AG04450 (cell line): ENCODE results near the gene CEPT1. TPM values are rescaled to one million over a fixed set of nuclear protein-coding genes. Genes with fewer than 3 reads are reported as not detected.

Experiments
- CTCF ChIA-PET: fragments of 300-600, 350-600 bp; formaldehyde crosslinking; extraction: SDS; loops from one replicate; lab custom pipeline; 2022; ENCODE audit warnings: antibody characterized with exemption, inconsistent platforms; lab: Charles Lee
- POLR2A ChIA-PET: fragments of 350-600 bp; formaldehyde crosslinking; extraction: SDS; loops from one replicate; lab custom pipeline; 2021; ENCODE audit warnings: antibody characterized with exemption, inconsistent platforms; lab: Yijun Ruan, JAX
- DNase-seq: peaks from one replicate; pipeline ENCODE4 v3.0.0-alpha.2; 2011; ENCODE audit warnings: low read depth, low spot score
- H3K27ac ChIP-seq: one replicate; pipeline ENCODE4 v1.5.1; 2012; ENCODE audit warnings: low read depth, low read length, control low read depth
- H3K27me3 ChIP-seq: one replicate; pipeline ENCODE4 v1.6.0; 2012; ENCODE audit warnings: low read length; ENCODE audit not compliant: control insufficient read depth, insufficient read depth
- H3K4me3 ChIP-seq: 2 replicates; pipeline ENCODE4 v1.5.1; 2011; ENCODE audit warnings: mild to moderate bottlenecking, low read depth, low read length, control low read depth
- H3K9me3 ChIP-seq: 2 replicates; pipeline ENCODE4 v1.5.1; 2012; ENCODE audit warnings: low read length; ENCODE audit not compliant: control insufficient read depth, insufficient read depth
- polyA plus RNA-seq: library from polyadenylated mRNA; depleted of rRNA; stranded (reverse); fragments of >200 nt; gene quantifications from 2 replicates; pipeline ENCODE4 v1.2.3, GENCODE V29; 2011
- TF ChIP-seq, protein P1 (sequence below): IDR thresholded peaks from 2 replicates; pipeline ENCODE4 v1.5.1; 2011; ENCODE audit warnings: low read depth, low read length, control low read depth, inconsistent platforms

Gene CEPT1
- polyA plus RNA-seq, 1 experiment: 28.6 TPM

DNA sequence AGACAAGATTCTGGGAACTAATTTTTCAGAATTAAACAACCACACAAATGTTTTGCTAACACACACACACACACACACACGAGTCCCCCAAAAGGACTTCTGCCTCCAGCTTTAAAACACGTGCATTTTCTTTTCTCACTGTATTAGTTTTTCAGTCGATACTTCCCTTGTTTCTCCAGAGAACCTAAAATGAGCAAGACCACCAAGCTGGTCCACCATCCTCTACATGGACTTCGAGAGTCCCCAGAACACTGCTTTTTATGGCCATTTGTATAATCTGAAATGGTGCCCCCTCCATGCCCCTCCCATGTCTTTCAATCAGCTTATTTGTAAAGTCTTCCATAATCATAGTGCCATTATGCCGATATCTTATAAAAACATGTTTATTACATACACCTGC is 76.7 kb downstream of the CEPT1 start:
- no peaks in the 10 kb centered on the region for H3K9me3 ChIP-seq
- ChIA-PET CTCF (no interaction called here), POLR2A (no interaction called here)
- H3K27me3 ChIP-seq: no peaks in the 10 kb centered on the region
- H3K27ac ChIP-seq: no peak overlapping the region
- no peak for DNase-seq
- TF ChIP-seq, protein P1, sequence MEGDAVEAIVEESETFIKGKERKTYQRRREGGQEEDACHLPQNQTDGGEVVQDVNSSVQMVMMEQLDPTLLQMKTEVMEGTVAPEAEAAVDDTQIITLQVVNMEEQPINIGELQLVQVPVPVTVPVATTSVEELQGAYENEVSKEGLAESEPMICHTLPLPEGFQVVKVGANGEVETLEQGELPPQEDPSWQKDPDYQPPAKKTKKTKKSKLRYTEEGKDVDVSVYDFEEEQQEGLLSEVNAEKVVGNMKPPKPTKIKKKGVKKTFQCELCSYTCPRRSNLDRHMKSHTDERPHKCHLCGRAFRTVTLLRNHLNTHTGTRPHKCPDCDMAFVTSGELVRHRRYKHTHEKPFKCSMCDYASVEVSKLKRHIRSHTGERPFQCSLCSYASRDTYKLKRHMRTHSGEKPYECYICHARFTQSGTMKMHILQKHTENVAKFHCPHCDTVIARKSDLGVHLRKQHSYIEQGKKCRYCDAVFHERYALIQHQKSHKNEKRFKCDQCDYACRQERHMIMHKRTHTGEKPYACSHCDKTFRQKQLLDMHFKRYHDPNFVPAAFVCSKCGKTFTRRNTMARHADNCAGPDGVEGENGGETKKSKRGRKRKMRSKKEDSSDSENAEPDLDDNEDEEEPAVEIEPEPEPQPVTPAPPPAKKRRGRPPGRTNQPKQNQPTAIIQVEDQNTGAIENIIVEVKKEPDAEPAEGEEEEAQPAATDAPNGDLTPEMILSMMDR: no peak
- H3K4me3 ChIP-seq: no peak overlapping the region

DNA sequence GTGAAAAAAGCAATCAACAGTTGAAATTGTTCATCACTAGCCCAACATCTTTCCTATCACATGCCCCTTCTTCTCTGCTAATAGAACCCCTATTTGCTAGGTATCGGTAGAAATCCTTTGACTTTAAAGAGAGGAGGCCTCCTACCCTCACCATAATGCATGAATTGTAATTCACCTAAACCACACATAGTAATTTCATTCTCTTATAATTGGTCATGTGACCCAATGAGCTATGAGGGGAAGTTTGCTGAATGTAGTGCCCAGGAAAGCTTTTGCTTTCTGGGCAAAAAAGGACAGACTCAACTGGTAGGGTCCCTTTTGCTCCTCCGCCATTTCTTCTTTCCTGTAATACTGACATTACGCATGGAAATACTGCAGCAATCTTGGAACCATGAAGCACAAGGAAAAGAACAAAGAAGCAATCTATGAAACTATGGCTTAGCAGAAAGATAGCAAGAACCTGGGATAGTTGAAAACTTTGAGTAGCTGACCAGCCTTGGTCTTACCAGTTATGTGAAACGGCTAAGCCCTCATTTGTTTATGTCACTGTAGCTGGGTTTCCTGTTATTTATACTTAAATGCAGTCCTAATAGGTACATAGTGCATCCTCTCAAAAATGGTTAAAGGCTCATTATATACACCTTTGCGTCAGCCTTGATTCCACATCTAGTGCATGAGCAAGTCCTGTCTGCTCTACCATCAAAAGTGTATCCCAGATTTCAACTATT is 77.3 kb downstream of the CEPT1 start:
- no peak overlapping the region for H3K4me3 ChIP-seq
- CTCF ChIA-PET: interaction anchor here (0.6 to 4.6 kb wide), 2 partner anchors 24 to 184 kb away, joined by 3 to 32 read pairs; no protein-coding TSS in a partner anchor
- H3K9me3 ChIP-seq: no peaks in the 10 kb centered on the region
- no peak for DNase-seq
- H3K27me3 ChIP-seq: no peaks in the 10 kb centered on the region
- TF ChIP-seq, protein P1: no peak
- POLR2A ChIA-PET: no interaction called here
- no peak overlapping the region for H3K27ac ChIP-seq

DNA sequence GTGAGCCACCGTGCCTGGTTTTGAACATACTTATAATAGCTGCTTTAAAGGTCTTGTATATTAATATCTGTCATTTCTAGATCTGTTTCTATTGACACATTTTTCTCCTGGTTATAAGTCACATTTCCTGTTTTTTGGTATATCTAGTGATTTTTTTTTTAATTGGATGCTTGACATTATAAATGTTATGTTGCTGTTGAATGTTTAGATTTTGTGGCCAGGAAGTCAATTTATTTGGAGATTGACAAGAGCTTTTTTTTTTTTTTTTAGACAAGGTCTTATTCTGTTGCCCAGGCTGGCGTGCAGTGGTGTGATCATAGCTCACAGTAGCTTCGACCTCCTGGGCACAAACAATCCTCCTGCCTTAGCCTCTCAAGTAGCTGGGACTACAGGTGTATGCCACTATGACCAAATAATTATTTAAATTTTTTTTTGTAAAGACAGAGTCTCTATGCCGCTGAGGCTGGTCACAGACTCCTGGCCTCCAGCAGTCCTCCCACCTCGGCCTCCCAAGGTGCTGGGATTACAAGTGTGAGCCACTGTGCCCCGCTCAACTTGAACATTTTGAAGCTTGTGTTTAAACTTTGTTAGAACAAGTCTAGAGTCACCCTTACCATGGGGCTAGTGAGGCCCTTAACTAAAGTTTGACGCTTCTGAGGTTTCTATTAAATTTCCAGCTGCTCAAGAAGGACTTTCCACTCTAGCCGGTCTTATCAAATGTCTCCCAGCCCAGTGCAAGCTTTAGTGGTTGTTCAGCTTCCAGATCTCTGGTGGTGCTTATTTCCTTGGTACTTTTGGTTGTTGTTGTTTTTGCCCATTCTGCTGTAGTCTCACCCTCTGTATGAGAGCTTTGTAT is 78.9 kb downstream of the CEPT1 start:
- POLR2A ChIA-PET: no interaction called here
- CTCF ChIA-PET: interaction anchor here (0.6 to 4.6 kb wide), 5 partner anchors 10 to 1137 kb away, joined by 3 to 32 read pairs (median 3); no protein-coding TSS in a partner anchor
- no peak overlapping the region for H3K4me3 ChIP-seq

DNA sequence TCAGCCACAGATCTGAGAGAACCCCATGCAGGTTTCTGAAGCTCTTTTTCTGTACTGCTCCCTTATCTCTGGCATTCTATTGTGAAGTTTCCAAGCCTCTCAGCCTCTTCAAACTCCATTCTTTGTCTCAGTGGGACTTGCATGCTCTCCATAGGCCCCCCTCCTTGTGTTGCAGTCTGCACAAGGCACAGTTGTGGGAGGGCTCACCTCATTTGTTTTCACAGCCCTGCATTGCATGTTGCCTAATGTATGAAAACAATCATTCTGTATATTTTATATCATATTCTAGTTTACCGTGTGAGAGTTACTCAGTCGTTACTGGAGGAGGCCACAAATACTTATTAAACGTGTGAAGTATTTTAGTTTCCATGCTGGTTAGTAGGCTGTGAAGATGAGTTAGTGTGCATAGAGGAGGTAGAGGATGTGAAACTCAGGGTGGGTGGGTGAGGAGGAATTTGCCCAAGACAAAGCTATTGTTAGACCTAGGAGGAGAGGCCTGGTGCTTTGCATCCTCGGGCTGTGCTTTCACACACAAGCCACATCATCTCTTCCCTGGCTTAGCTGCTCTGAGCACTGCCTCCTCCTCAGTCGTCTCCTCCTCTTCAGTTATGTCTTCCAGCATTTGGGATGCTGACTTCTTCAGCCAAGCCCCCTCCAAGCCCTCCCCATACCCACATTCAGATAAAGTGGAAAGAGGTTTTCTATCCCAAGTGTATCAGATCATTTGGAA is 79.7 kb downstream of the CEPT1 start:
- ChIA-PET CTCF (interaction anchor here (1.0 to 4.6 kb wide), 3 partner anchors 9 to 181 kb away, joined by 3 to 32 read pairs (median 3); no protein-coding TSS in a partner anchor), POLR2A (no interaction called here)
- Histone ChIP-seq H3K4me3 (no peak overlapping the region), H3K27ac (no peak overlapping the region), H3K9me3 (no peaks in the 10 kb centered on the region), H3K27me3 (no peaks in the 10 kb centered on the region)
- TF ChIP-seq, protein P1: no peak
- DNase-seq: no peak

More for the DNA sequence above, 78.9 kb downstream of the CEPT1 start:
- Histone ChIP-seq H3K27ac (no peak overlapping the region), H3K27me3 (no peaks in the 10 kb centered on the region), H3K9me3 (no peaks in the 10 kb centered on the region)
- no peak for DNase-seq
- TF ChIP-seq, protein P1: no peak
